Measurements from ENCODE around the gene STUB1.

Gene STUB1

DNA sequence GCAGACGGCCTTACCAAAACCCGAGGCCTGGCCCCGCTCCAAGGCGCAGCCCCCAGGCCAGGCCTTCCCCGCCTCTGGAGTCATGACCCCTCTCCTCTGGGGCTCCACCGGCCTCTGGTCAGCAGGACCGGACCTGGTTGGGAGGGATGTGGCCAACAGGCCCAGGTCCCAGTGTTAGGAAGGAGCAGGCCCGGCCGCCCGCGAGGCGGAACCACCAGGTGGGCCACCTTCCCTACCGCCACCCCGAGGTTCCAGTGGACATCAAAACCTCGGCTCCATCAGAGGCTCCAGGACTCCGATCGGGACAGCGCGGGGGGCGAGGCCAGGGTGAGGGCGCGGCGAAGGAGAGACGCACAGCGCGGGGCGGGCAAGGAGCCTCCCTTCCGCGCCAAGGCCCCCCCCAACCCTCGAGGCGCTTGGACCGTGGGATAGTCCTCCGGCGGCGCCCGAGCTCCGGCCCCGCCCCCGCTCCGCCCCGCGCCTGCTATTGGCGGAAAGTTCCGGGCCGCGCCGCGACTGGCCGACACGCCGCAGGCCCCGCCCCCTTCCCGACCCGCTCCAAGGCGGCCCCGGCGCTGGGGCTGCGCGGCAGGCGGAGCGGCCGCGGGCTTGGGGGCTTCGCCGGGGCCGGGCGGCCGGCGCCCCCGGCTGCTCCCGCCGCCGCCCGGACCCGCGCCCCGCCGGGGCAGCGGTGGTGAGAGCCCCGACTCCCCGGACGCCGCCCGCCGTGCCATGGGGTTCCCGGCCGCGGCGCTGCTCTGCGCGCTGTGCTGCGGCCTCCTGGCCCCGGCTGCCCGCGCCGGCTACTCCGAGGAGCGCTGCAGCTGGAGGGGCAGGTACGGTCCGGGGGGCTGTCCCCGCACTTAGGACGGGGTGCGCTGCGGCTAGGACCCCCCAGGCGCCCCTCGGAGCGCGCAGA is 34.6 kb downstream of the STUB1 start, which contains the start of gene METRN:
Gene METRN (plus strand): TSS at position 561 of the 919 bp plus-strand sequence. CDS start 172 bp downstream, at position 733.
- DNase-seq: peak; percentile 64

DNA sequence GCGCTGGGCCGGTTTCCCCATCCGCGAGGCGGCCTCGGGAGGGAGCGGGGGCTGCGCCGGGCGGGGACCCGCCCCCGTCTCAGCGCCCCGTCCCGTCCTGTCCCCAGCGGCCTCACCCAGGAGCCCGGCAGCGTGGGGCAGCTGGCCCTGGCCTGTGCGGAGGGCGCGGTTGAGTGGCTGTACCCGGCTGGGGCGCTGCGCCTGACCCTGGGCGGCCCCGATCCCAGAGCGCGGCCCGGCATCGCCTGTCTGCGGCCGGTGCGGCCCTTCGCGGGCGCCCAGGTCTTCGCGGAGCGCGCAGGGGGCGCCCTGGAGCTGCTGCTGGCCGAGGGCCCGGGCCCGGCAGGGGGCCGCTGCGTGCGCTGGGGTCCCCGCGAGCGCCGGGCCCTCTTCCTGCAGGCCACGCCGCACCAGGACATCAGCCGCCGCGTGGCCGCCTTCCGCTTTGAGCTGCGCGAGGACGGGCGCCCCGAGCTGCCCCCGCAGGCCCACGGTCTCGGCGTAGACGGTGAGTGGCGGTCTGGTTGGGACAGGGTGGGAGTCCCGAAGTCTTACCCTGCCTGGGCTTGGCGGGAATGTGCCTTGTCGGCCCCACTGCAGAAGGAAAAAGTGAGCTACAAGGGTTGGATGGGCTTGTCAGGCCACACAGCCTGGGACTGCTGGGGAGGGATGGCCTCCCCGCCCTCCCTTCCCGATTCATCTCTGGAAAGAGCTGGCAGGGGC is 35.4 kb downstream of the STUB1 start:
- DNase-seq: no peak

DNA sequence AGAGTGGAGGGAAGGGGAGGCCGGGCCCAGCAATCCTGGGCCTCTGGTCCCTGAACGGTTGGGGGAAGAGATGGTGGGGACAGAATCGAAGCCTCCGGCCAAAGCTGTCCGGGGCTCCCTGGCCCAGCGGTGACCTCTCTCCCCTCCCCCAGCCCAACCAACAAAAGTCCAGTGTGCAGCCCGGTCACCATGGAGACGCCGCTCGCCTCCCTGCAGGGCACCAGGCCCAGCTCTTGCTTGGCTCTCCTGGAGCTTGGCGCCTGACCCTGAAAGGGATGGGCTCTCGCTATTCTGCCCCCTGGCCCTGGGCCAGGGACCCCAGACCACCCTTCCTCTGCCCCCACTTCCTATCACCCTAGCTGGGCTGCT is 36.0 kb downstream of the STUB1 start:
- no peak for DNase-seq

DNA sequence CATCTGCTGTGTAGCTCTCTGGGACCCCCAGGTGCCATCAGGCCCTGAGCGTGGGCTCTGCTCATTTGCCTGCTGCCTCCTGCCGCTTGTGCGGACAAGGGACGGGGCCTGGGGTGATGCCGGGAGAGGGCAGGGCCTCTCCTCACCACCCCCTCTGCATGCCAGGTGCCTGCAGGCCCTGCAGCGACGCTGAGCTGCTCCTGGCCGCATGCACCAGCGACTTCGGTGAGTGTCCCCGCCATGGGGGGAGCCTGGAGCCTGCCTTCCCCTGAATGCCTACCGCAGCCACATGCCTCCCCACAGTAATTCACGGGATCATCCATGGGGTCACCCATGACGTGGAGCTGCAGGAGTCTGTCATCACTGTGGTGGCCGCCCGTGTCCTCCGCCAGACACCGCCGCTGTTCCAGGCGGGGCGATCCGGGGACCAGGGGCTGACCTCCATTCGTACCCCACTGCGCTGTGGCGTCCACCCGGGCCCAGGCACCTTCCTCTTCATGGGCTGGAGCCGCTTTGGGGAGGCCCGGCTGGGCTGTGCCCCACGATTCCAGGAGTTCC is 36.6 kb downstream of the STUB1 start:
- DNase-seq: no peak

DNA sequence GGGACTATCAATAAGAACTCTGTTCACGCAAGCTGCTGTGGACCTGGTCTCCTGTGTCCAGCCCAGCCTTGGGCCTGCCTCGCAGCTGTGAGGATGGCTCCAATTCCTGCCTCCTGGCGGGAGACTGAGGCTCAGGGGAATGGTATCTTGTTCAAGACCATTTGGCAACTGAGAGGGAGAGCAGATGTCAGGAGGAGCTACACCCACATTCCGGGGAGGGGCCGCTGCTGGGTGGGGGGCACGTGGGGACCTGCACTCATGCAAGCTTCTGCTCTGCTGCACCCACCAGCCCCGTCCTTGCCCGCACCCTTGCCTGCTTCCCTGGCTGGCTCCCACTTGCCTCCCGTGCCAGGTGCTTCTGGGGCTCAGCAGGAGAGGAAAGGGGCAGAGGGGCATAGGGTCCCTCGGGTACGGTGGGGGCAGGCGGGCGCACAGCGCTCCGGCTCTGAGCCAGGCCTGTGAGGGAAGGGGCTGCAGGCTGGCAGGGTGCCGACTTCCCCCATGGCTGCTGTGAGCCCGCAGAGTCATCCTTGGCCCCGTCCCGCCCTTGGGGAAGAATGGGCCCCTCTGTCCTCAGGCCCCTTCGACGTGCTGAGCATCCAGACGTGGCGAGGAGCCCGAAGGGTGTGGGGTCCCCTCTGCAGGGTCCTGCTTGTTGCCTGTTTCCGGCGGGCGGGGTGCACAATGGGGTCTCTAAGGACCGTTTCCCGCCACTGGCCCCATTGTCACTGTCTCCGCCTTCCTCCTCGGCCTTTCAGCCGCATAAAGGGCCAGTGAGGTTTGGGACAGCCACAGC is 37.4 kb downstream of the STUB1 start:
- DNase-seq: no peak

DNA sequence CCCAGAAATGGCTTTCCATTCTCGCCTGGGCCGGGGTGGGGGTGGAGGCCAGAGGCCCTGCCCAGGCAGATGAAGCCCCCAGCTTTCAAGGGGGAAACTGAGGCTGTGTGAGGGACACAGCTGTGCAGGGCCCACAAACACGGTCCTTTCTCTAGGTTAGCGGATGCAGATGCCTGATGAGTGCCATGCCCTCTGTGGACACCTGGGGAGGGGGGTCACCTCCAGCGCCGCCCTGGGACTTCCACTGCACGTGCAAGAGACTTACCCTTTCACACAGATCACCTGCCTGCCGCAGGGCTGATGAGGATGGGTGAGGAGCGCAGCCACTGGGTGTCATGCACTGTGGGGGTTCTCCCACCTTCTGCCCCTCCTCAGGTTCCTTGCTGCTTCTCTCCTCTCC is 38.2 kb downstream of the STUB1 start:
- DNase-seq: no peak

DNA sequence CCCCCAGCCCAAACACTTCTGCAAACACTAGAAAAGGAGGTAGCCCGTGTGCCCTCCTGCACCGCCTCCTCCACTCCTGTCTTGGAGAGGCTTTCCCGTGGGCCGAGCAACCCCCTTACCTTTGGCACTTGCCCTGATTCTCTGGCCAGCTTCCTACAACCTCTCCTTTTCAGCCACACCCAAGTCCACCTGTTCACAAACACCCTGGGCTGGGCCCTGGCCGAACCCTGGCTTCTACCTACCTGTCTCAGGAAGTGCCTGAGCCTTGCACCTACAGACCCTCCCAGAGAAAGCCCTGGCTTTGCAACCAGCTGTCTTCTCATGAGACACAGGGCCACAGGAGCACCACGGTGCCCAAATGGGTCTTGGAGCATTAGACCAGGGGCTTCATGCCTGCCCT is 38.7 kb downstream of the STUB1 start:
- no peak for DNase-seq

DNA sequence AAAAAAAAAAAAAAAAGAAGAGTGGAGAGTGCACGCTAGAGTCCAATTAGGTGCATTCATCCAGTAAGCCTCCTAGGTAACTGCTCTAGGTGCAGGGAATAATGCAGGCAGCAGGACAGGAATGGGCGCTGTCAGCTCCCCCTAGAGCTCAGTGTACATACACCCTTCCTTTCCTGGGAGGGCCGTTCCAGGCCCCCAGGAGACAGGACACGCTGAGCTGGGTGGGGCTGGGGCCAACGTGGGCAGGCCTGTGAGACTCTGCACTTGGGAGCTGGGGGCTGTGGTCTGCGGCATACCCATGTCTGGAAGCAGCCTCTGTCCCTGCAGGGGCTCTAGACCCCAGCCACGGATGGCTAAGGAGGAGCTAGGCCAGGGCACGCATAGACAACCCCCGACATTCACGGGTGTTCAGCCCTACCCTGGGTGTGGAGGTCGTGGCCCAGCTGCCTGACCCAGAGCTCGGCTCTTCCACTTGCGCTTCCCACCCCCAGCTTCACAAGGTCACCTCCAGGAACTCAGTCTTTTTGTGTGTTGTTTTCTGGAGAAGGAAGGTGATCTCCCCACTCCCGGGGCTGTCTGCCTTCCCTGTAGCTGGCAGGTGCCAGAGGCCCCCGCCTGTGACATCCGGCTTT is 39.7 kb downstream of the STUB1 start:
- peak; percentile 37 for DNase-seq

DNA sequence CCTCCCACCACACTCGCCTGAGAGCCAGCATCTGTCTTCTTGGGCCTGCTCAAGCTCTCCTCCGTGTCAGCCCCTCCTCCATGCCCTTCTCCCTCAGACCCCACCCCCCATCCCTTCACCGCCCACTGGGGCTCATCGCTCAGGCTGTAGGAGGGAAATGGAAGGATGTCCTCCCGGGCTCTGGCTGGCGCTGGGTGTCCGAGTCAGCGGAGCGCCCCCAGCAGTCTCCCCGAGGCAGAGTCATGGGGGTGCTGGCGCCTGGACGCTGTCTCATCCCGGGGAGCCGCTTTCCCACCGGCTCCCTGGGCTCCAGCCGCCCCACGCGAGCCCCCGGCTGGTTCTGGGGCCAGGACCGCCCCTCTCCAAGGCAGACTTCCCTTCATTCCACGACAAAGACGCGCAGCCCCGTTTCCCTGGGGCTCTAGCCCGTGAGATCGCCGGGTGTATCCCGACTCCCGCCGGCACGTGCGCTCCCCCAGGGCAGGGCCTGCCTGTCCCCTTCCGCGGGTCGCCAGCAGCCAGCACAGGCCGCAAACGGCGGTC is 40.3 kb downstream of the STUB1 start:
- DNase-seq: no peak

DNA sequence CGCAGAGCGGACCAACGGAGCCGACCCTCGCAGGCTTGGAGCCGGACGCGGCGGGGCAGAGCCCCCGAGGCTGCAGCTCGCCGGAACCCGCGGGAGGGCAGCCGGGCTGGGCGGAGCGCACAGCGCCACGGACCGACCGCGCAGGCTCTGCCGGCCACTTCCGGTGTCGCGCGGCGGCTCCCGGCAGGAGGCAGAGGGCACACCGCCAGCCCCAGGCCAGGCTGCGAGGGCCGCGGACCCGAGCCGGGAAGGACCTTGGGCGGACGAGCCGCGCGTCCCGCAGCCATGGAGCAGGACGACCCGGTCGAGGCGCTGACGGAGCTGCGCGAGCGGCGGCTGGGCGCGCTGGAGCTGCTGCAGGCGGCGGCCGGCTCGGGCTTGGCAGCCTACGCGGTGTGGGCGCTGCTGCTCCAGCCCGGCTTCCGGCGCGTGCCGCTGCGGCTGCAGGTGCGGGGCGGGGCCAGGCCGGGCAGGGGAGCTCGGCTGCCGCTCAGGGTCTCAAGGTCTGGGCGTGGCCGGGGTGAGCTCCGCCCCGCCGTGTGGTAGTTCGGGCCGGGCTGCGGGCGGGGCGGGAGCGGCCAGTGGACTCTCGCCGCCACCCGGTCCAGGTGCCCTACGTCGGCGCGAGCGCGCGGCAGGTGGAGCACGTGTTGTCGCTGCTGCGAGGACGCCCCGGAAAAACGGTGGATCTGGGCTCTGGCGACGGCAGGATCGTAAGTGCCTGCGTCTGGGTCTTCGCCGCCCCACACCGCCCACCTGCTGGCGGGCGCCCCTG is 41.0 kb downstream of the STUB1 start, which contains the start of gene ANTKMT:
Gene ANTKMT (plus strand): TSS at position 157 of the 775 bp plus-strand sequence. CDS start 129 bp downstream, at position 286.
- DNase-seq: peak; percentile 53

DNA sequence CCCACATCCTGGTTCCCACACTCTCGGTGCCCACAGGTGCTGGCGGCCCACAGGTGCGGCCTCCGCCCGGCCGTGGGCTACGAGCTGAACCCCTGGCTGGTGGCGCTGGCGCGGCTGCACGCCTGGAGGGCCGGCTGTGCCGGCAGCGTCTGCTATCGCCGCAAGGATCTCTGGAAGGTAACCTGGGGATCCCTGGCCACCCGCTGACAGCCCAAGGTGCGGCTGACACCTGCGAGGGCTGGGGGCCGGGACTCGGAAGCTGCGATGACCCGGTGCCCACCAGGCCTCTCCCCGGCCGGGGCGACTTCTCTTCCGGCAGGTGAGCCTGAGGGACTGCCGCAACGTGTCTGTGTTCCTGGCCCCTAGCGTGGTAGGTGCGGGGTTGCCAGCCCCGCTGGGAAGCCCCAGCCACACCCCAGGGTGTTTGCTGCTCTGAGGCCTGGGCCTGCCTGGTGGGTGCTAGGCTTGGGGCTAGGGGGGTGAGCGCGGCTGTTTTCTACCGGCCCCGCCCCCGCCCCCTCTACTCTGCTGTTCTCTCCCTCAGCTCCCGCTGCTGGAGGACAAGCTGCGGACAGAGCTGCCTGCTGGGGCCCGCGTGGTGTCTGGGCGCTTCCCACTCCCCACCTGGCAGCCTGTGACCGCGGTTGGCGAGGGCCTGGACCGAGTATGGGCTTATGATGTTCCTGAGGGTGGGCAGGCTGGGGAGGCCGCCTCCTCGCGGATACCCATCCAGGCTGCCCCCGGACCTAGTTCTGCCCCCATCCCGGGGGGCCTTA is 41.7 kb downstream of the STUB1 start:
- DNase-seq: no peak

DNA sequence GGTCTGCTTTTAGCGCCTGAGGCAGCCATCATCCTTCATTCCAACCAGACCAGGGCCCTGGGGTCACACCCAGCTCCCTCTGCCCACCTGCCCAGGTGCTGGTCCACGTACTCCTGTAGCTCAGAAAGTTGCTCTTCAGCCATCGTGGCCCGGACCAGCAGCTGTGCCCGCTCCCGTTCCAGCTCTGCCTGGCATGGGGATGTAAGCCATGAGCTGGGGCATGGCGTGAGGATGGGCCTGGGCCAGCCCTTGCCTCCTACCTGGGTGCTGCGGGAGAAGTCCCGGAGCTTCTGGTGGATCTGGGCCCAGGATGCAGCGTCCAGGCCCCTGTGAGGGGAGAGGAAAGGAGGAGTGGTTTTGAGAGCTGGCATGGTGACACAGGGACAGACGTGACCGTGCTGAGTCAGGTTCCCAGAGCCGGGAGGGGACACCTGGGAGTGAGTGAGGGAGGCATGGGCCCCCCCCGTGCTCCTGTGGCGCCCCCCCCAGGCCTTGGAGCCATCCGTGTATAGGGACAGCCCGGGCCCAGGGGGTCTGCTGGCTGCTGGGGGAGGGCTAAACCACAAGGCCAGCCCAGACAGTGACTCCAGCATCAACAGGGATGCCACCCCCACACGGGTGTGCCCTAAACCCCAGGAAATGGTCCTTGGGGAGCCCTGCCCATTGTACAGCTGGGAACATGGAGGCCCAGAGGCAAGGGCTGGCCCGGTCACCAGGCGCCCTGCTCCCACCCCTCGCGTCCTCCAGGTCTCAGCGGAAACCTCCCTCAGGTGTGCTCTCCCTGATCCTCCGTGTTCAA is 42.8 kb downstream of the STUB1 start:
- DNase-seq: no peak

DNA sequence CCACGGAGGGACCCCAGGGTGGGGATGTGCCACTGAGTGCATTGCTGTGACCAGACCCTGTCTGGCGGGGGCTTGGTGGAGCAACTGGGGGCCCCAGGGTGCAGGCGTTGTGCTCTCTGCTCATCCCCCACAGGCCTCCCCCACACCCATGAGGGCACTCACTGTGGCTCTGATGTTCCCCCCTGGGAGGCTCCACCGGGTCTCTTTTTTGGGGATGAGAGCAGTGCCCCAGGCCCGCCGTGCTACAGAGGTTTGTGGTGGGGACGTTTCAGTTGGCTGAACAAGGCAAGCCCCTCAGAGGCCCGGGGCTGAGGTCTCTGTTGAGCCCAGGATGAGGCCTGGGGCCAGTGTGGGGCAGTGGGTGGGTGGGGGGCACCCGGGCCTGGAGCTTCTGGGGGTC is 43.5 kb downstream of the STUB1 start:
- no peak for DNase-seq

DNA sequence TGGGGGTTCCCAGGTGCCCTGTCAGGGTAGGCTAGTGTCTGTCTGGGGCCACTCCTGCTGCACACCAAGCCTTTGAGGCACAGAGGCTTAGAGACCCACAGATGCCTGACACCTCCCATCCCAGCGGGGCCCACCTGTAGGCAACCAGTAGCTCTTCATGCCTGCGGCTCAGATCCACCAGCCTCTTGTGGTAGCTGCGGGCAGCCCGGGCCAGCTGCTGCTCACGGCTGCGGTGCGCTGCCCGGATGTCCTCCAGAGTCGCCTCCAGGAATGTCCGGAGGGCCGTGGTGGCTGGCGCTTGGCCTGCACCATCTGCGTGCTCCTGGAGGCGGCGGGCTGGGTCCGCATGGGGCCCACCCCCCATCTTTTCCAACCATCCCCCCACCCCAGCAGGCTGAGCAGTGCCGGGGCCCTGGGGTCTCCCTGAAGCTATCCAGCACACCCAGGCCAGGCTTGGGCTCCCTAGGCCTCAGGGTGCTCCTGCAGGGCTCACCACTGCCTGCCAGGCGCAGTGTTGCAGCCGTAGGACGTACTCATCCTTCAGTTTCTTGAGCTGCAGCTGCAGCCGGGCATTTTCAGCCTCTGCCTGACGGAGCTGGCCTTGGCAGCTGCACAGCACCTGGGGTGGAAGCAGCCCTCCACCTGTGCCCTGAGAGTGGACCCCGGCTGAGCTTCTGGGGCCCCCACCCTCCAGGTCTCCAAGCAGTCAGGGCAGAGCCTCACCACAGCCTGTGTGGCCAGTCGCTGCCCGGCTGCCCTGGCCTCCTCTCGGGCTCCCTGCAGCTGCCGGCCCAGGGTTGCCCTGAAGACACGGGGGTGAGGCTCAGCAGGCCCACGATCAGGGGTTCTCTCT is 44.2 kb downstream of the STUB1 start:
- DNase-seq: no peak

DNA sequence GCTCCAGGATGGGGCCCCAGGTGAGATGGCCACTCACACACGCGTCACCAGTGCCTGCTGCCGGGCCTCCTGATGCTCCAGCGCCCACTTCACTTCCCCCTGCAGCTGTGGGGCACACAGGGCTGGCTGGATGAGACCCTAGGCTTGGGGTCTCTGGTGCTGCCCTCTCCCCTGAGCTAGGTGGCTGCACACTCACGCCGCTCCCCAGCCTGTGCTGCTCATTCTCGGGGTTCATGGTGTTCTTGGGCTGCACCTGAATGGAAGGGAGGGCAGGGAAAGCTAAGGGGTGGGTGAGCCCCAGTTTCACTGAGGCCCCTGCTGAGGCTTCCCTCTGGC is 44.8 kb downstream of the STUB1 start:
- DNase-seq: no peak

DNA sequence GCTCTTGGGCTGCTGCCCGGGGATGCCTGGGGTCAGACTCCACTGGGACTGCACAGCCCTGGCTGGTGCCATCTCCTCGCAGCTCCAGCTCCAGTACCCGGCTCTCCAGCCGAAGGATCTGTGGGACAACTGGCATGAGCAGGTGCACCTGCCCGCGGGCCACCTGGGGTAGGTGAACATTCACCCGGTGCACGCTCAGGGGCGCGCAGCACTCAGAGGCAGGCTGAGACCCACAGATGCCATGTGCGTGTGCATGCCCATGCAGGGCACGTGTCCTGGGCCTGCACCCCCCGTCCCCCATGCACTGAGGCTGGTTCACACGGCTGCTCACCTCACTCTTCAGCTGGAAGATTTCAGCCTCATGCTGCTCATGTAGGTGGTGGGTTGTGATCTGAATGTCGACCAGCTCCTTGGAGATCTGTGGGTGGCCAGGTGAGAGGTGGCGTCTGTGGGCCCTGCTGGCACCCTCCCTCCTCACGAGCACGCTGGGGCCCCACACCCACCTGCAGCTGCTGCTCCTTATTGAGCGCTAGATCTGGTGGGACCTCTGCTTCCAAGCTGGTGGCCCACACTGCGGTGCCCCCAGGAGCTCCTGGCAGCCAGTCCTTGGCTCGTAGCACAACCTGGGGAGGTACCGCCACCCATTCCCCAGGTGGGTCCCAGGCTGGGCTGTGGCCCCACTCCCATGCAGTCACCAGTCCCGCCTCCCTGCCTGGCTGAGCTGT is 45.4 kb downstream of the STUB1 start:
- DNase-seq: no peak

DNA sequence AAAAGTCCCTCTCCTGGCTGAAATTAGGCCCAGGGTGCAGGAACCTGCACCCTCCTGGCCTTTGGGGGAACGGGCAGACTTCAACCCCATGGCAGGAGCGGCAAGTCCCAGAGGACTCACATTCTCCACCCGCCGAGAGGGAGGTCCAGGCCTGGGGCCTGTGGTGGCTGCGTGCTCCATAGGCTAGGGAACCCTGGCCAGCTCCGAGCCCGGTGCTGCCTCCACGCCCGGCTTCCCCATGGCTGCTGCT is 45.9 kb downstream of the STUB1 start:
- DNase-seq: no peak

Measured in DMS79 treated with DMSO at 0.1 percent for 48 hours (cell line).